ENCODE measurements around the gene TRPM5. TPM values are rescaled to one million over a fixed set of nuclear protein-coding genes. Genes with fewer than 3 reads are reported as not detected.

The TRPM5 gene
- total and polyA plus RNA-seq, 9 of the 15 experiments (the other 6 are each of a cell fraction or from before 2014, with no cell fraction given), result not detected

GRCh38 chr11:2401436-2401984 lies 42.8 kb downstream of the TRPM5 start:
- BruUV-seq (replicated peaks), result no TSS peak
- H4K20me1 ChIP-seq (replicated peaks; ENCODE audit: control insufficient read depth, insufficient read depth, low read length), result no peaks in the 10 kb centered on the region; the same call in 1 of the 2 replicates
- 17% methylated on average over 11 of the region's 12 CpGs for WGBS (ENCODE audit: insufficient coverage, low coverage, missing lambda C conversion rate)
- H3K9ac ChIP-seq (ENCODE audit: insufficient read depth in 1 of 2, low read depth in 2 of 2, low read length in 2 of 2), result peak overlapping the region; percentile 94 to 95
- no peaks in the 10 kb centered on the region for H3K9me3 ChIP-seq (replicated peaks; ENCODE audit: control insufficient read depth, insufficient read depth, low read depth, low read length)
- H3K4me1 ChIP-seq (replicated peaks in 1 of 2; ENCODE audit: control insufficient read depth in 2 of 2, insufficient read depth in 2 of 2, low read length in 2 of 2), result peaks cover 12 to 74% of the 10 kb centered on the region in 2 experiments; a peak in 4 of 5 replicates
- POLR2A ChIA-PET, result interaction anchor here (0.6 to 2.3 kb wide), 7 partner anchors 11 to 366 kb away, joined by 3 to 11 read pairs (median 3); partner anchors contain the start of gene CD81
- H3K4me2 ChIP-seq (ENCODE audit: insufficient read depth, low read length), result peak overlapping the region; percentile 95
- intact Hi-C loops (cut with micrococcal nuclease), result loop anchor here (5.0 kb wide), 1 partner anchor 94 kb away; no protein-coding TSS in a partner anchor
- no peak overlapping the region for H2AFZ ChIP-seq (ENCODE audit: low read depth, low read length)
- H3K79me2 ChIP-seq (ENCODE audit: control insufficient read depth, insufficient read depth, low read length), result peaks cover 28% of the 10 kb centered on the region
- no peak for FAIRE-seq
- H3K9me1 ChIP-seq (ENCODE audit: control insufficient read depth, insufficient read depth, low read length), result no peaks in the 10 kb centered on the region
- CTCF ChIA-PET (ENCODE audit: low intra/inter-chr PET ratio), result interaction anchor here (1.6 kb wide), 1 partner anchor 20 kb away, joined by 3 read pairs; no protein-coding TSS in a partner anchor
- peaks cover 38% of the 10 kb centered on the region; the same call in 1 of the 3 replicates for H3K36me3 ChIP-seq (ENCODE audit: control insufficient read depth, insufficient read depth, low read length)
- peak overlapping the region; percentile 87 for H3K4me3 ChIP-seq
- no peak for ATAC-seq
- in situ Hi-C loops (cut with MboI), result no loop called here
- H3K27me3 ChIP-seq (ENCODE audit: control insufficient read depth in 2 of 2, insufficient read depth in 2 of 2, low read length in 2 of 2), result peaks cover 0 to under 1% of the 10 kb centered on the region in 2 experiments; a peak in 1 of 5 replicates
- peak in 1 of 4 experiments; percentile 38 for DNase-seq (ENCODE audit: extremely low read depth in 1 of 4, low spot score in 3 of 4)
- H3K27ac ChIP-seq (ENCODE audit: extremely low read depth, low read depth, low read length), result peak overlapping the region; percentile 77; the same call in 1 of the 3 replicates
- TF ChIP-seq CTCF (IDR thresholded peaks at IDR 0.05 in 2 of 3, conservative IDR thresholded peaks at IDR 0.05 in 1 of 3; ENCODE audit: insufficient read depth in 2 of 3, low read depth in 1 of 3, low read length in 3 of 3), result peak; percentile 34 to 50 (median 47)
- no peak for TF ChIP-seq DACH1 (IDR thresholded peaks at IDR 0.05; ENCODE audit: partially characterized antibody)

All from K562 (cell line).